ENCODE measurements around the gene CENPM. TPM values are rescaled to one million over a fixed set of nuclear protein-coding genes. Genes with fewer than 3 reads are reported as not detected.
A peak's percentile ranks its signal among the peaks of the same experiment; 100 is the strongest.

Gene CENPM
- total and polyA plus RNA-seq, 4 donors: 0.17 to 26.3 (median 2.3) TPM

DNA sequence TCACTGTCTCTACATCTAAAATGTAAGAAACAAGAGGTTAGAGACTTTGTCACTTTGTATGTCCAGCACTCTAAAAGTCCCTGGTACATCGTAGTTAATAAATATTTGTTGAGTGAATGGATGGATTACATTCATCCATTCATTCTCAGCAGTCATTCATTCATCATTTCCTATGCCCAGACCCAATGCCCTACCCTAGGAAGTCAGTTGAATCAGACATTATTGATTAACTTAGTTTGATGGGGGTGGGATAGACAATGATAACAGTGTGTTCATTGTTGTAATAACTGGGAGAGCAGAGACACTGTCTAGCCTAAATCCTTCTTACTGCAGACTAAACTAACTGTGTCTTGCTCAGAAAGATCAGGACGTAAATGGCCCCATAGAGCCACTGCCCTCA, 1.2 kb upstream of the CENPM start:
- TF ChIP-seq, protein P1, sequence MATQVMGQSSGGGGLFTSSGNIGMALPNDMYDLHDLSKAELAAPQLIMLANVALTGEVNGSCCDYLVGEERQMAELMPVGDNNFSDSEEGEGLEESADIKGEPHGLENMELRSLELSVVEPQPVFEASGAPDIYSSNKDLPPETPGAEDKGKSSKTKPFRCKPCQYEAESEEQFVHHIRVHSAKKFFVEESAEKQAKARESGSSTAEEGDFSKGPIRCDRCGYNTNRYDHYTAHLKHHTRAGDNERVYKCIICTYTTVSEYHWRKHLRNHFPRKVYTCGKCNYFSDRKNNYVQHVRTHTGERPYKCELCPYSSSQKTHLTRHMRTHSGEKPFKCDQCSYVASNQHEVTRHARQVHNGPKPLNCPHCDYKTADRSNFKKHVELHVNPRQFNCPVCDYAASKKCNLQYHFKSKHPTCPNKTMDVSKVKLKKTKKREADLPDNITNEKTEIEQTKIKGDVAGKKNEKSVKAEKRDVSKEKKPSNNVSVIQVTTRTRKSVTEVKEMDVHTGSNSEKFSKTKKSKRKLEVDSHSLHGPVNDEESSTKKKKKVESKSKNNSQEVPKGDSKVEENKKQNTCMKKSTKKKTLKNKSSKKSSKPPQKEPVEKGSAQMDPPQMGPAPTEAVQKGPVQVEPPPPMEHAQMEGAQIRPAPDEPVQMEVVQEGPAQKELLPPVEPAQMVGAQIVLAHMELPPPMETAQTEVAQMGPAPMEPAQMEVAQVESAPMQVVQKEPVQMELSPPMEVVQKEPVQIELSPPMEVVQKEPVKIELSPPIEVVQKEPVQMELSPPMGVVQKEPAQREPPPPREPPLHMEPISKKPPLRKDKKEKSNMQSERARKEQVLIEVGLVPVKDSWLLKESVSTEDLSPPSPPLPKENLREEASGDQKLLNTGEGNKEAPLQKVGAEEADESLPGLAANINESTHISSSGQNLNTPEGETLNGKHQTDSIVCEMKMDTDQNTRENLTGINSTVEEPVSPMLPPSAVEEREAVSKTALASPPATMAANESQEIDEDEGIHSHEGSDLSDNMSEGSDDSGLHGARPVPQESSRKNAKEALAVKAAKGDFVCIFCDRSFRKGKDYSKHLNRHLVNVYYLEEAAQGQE (IDR thresholded peaks at IDR 0.05): no peak
- TF ChIP-seq FOXA1 (IDR thresholded peaks at IDR 0.05) (no peak), GABPA (IDR thresholded peaks at IDR 0.05 in 1 of 2, conservative IDR thresholded peaks at IDR 0.05 in 1 of 2) (no peak), EGR1 (IDR thresholded peaks at IDR 0.05; ENCODE audit: low read depth in 2 of 2) (no peak), YY1 (IDR thresholded peaks at IDR 0.05) (no peak)
- TF ChIP-seq, protein P2, sequence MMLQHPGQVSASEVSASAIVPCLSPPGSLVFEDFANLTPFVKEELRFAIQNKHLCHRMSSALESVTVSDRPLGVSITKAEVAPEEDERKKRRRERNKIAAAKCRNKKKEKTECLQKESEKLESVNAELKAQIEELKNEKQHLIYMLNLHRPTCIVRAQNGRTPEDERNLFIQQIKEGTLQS (IDR thresholded peaks at IDR 0.05): no peak
- TF ChIP-seq, protein P3, sequence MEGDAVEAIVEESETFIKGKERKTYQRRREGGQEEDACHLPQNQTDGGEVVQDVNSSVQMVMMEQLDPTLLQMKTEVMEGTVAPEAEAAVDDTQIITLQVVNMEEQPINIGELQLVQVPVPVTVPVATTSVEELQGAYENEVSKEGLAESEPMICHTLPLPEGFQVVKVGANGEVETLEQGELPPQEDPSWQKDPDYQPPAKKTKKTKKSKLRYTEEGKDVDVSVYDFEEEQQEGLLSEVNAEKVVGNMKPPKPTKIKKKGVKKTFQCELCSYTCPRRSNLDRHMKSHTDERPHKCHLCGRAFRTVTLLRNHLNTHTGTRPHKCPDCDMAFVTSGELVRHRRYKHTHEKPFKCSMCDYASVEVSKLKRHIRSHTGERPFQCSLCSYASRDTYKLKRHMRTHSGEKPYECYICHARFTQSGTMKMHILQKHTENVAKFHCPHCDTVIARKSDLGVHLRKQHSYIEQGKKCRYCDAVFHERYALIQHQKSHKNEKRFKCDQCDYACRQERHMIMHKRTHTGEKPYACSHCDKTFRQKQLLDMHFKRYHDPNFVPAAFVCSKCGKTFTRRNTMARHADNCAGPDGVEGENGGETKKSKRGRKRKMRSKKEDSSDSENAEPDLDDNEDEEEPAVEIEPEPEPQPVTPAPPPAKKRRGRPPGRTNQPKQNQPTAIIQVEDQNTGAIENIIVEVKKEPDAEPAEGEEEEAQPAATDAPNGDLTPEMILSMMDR (IDR thresholded peaks at IDR 0.05; ENCODE audit: low read depth, low read length, missing input control): no peak
- TF ChIP-seq, protein P4, sequence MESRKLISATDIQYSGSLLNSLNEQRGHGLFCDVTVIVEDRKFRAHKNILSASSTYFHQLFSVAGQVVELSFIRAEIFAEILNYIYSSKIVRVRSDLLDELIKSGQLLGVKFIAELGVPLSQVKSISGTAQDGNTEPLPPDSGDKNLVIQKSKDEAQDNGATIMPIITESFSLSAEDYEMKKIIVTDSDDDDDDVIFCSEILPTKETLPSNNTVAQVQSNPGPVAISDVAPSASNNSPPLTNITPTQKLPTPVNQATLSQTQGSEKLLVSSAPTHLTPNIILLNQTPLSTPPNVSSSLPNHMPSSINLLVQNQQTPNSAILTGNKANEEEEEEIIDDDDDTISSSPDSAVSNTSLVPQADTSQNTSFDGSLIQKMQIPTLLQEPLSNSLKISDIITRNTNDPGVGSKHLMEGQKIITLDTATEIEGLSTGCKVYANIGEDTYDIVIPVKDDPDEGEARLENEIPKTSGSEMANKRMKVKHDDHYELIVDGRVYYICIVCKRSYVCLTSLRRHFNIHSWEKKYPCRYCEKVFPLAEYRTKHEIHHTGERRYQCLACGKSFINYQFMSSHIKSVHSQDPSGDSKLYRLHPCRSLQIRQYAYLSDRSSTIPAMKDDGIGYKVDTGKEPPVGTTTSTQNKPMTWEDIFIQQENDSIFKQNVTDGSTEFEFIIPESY (IDR thresholded peaks at IDR 0.05): no peak
- no peak for DNase-seq (ENCODE audit: low spot score)
- no peaks in the 10 kb centered on the region for H3K27me3 ChIP-seq (ENCODE audit: control insufficient read depth in 4 of 4, insufficient read depth in 4 of 4, low read length in 3 of 4)
- H3K27ac ChIP-seq (ENCODE audit: low read depth in 1 of 2, low read length in 2 of 2): no peak overlapping the region
- no peak overlapping the region for H3K9ac ChIP-seq (ENCODE audit: low read depth in 1 of 2, low read length in 2 of 2)
- H3K4me1 ChIP-seq (ENCODE audit: control insufficient read depth in 4 of 4, insufficient read depth in 4 of 4, low read length in 3 of 4): peaks cover 3 to 16% (median 11%) of the 10 kb centered on the region in 4 donors
- no peaks in the 10 kb centered on the region for H3K36me3 ChIP-seq (ENCODE audit: control insufficient read depth in 4 of 4, insufficient read depth in 3 of 4, low read depth in 1 of 4, low read length in 3 of 4)
- no peaks in the 10 kb centered on the region for H3K9me3 ChIP-seq (ENCODE audit: control insufficient read depth in 4 of 4, low read length in 3 of 4)
- H3K4me3 ChIP-seq (ENCODE audit: low read depth in 1 of 3, low read length in 3 of 3): no peak overlapping the region
- WGBS: 92% methylated on average over 2 of the region's 2 CpGs

DNA sequence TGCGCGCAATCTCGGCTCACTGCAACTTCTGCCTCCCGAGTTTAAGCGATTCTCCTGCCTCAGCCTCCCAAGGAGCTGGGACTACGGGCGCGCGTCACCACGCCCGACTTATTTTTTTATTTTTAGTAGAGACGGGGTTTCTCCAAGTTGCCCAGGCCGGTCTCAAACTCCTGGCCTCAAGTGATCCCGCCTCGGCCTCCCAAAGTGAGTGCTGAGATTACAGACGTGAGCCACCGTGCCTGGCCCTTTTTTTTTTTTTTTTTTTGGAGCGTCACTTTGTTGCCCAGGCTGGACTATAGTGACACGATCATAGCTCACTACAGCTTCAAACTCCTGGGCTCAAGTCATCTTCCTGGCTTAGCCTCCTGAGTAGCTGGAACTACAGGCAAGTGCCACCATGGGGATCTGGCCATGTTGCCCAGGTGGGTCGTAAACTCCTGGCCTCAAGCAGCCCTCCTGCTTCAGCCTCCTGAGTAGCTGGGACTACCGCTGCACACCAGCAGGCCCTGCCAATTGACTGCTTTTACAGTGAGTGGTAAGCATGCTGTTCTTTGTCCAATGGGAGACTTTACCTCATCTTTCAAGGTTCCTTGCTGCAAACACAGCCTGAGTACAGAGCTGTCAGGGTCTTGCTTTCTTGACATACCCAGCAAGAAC, 600 bp upstream of the CENPM start:
- no peaks in the 10 kb centered on the region for H3K27me3 ChIP-seq (ENCODE audit: control insufficient read depth in 4 of 4, insufficient read depth in 4 of 4, low read length in 3 of 4)
- 78% methylated on average over 21 of the region's 21 CpGs for WGBS

More for the DNA sequence above, 600 bp upstream of the CENPM start:
- DNase-seq (ENCODE audit: low spot score): no peak
- H3K36me3 ChIP-seq (ENCODE audit: control insufficient read depth in 4 of 4, insufficient read depth in 3 of 4, low read depth in 1 of 4, low read length in 3 of 4): no peaks in the 10 kb centered on the region
- TF ChIP-seq TAF1 (conservative IDR thresholded peaks at IDR 0.05): no peak
- TF ChIP-seq HNF4G (IDR thresholded peaks at IDR 0.05): no peak
- no peak for TF ChIP-seq YY1 (IDR thresholded peaks at IDR 0.05)
- TF ChIP-seq NR2F2 (IDR thresholded peaks at IDR 0.05): no peak
- TF ChIP-seq EGR1 (IDR thresholded peaks at IDR 0.05; ENCODE audit: low read depth in 2 of 2): no peak
- H3K9ac ChIP-seq (ENCODE audit: low read depth in 1 of 2, low read length in 2 of 2): no peak overlapping the region
- peaks cover 3 to 16% (median 11%) of the 10 kb centered on the region in 4 donors for H3K4me1 ChIP-seq (ENCODE audit: control insufficient read depth in 4 of 4, insufficient read depth in 4 of 4, low read length in 3 of 4)
- H3K27ac ChIP-seq (ENCODE audit: low read depth in 1 of 2, low read length in 2 of 2): no peak overlapping the region
- no peaks in the 10 kb centered on the region for H3K9me3 ChIP-seq (ENCODE audit: control insufficient read depth in 4 of 4, low read length in 3 of 4)
- H3K4me3 ChIP-seq (ENCODE audit: low read depth in 1 of 3, low read length in 3 of 3): peak overlapping the region in 1 of 3 donors; percentile 76
